Keratinocyte (primary cell): ENCODE results near the gene TRIM52. TPM values are rescaled to one million over a fixed set of nuclear protein-coding genes. Genes with fewer than 3 reads are reported as not detected.
A peak's percentile ranks its signal among the peaks of the same experiment; 100 is the strongest.

Experiments
- DNase-seq: peaks from one replicate; pipeline ENCODE4 v3.0.0-alpha.2; 2011; ENCODE audit warnings: low read depth, missing footprints, low spot score
- FAIRE-seq: peaks from 2 replicates; lab custom pipeline; 2011; peaks lifted over from hg19 to GRCh38; lab: Jason Lieb, UNC
- H2AFZ ChIP-seq: 2 replicates; pipeline ENCODE4 v1.6.0; 2012; ENCODE audit warnings: low read length, control low read depth, inconsistent platforms; ENCODE audit not compliant: control insufficient read depth
- H3K27ac ChIP-seq: 2 replicates; pipeline ENCODE4 v1.5.1; 2011; ENCODE audit warnings: low read length; ENCODE audit not compliant: control insufficient read depth, insufficient read depth
- H3K27me3 ChIP-seq: 3 replicates; pipeline ENCODE4 v1.6.0; 2011; ENCODE audit warnings: low read length; ENCODE audit not compliant: control insufficient read depth, insufficient read depth; ENCODE audit errors: extremely low read depth
- H3K36me3 ChIP-seq, 2 experiments: 2 replicates in 1 of 2; 3 replicates in 1 of 2; pipeline ENCODE4 v1.5.1; 2011; ENCODE audit warnings: low read length in 2 of 2, mild to moderate bottlenecking in 1 of 2; ENCODE audit not compliant: control insufficient read depth in 2 of 2, insufficient read depth in 2 of 2; ENCODE audit errors: extremely low read depth in 1 of 2
- H3K4me1 ChIP-seq: 3 replicates; pipeline ENCODE4 v1.5.1; 2011; ENCODE audit warnings: low read length; ENCODE audit not compliant: control insufficient read depth, insufficient read depth; ENCODE audit errors: extremely low read depth
- H3K4me2 ChIP-seq: 3 replicates; pipeline ENCODE4 v1.6.0; 2011; ENCODE audit warnings: low read depth, low read length; ENCODE audit not compliant: control insufficient read depth, insufficient read depth; ENCODE audit errors: extremely low read depth
- H3K4me3 ChIP-seq, 3 experiments: fragments of 200-600 bp in 1 of 3; sonication (generic) in 1 of 3; 2 replicates in 2 of 3; 3 replicates in 1 of 3; pipeline ENCODE4 v1.5.1; 2011 to 2016; ENCODE audit warnings: low read length in 3 of 3, mild to moderate bottlenecking in 3 of 3, control low read depth in 2 of 3, inconsistent platforms in 1 of 3, low read depth in 1 of 3, mixed read lengths in 1 of 3, mixed run types in 1 of 3, moderate library complexity in 1 of 3; ENCODE audit not compliant: control insufficient read depth in 2 of 3, insufficient read depth in 2 of 3; ENCODE audit errors: extremely low read depth in 1 of 3
- H3K79me2 ChIP-seq: 2 replicates; pipeline ENCODE4 v1.6.0; 2012; ENCODE audit warnings: low read length; ENCODE audit not compliant: control insufficient read depth, insufficient read depth
- H3K9ac ChIP-seq: 3 replicates; pipeline ENCODE4 v1.6.0; 2011; ENCODE audit warnings: low read length; ENCODE audit not compliant: control insufficient read depth, insufficient read depth; ENCODE audit errors: extremely low read depth
- H3K9me1 ChIP-seq: 3 replicates; pipeline ENCODE4 v1.6.0; 2011; ENCODE audit warnings: low read length; ENCODE audit not compliant: control insufficient read depth, insufficient read depth; ENCODE audit errors: extremely low read depth
- H3K9me3 ChIP-seq: 2 replicates; pipeline ENCODE4 v1.5.1; 2012; ENCODE audit warnings: low read depth, low read length; ENCODE audit not compliant: control insufficient read depth
- H4K20me1 ChIP-seq: 3 replicates; pipeline ENCODE4 v1.6.0; 2011; ENCODE audit warnings: low read length; ENCODE audit not compliant: control insufficient read depth, insufficient read depth; ENCODE audit errors: extremely low read depth
- EZH2 ChIP-seq: IDR thresholded peaks from one replicate; pipeline ENCODE4 v1.6.1; 2012; ENCODE audit warnings: inconsistent platforms, mild to moderate bottlenecking, low read length, moderate library complexity
- dilution Hi-C: fragments of 300-500 bp; cut with MboI; formaldehyde crosslinking; loops from one replicate; pipeline ENCODE4 v1.7.0; 2020; ENCODE audit warnings: low sequenced_read_pairs; ENCODE audit not compliant: extremely low pct_ligation_motif_present
- polyA plus RNA-seq, 5 experiments: library from polyadenylated mRNA; depleted of rRNA in 3 of 5; stranded (reverse) in 3 of 5; stranded (forward) in 1 of 5; unstranded in 1 of 5; fragments of >200 nt; gene quantifications; 1 replicate in 1 of 5; 2 replicates in 3 of 5; 3 replicates in 1 of 5; pipeline versions ENCODE4 v1.2.1 to v1.2.3, GENCODE V29; 2011 to 2012; ENCODE audit warnings: missing spikeins in 2 of 5, low read depth in 1 of 5, low replicate concordance in 1 of 5
- TF ChIP-seq, protein P1 (sequence below), 3 experiments: IDR thresholded peaks in 1 of 3; conservative IDR thresholded peaks in 1 of 3; optimal IDR thresholded peaks in 1 of 3; 2 replicates in 2 of 3; 3 replicates in 1 of 3; pipeline versions ENCODE3 to v1.5.1; 2011; ENCODE audit warnings: low read length in 3 of 3, mild to moderate bottlenecking in 3 of 3, moderate library complexity in 2 of 3, control low read depth in 1 of 3, inconsistent platforms in 1 of 3; ENCODE audit not compliant: insufficient read depth in 2 of 3; ENCODE audit errors: extremely low read depth in 1 of 3

TRIM52 gene
- polyA plus RNA-seq, 1 donor (not counting 4 experiments of a cell fraction or from before 2014, with no cell fraction given), result 7.5 TPM

- peak overlapping the region; percentile 78 for H3K4me2 ChIP-seq
- FAIRE-seq (peak; percentile 68), DNase-seq (no peak)
- no peaks in the 10 kb centered on the region for H3K27me3 ChIP-seq
- H3K9me1 ChIP-seq, result no peaks in the 10 kb centered on the region
- H3K9ac ChIP-seq, result peak overlapping the region; percentile 98
- H3K4me1 ChIP-seq, result peaks cover 23% of the 10 kb centered on the region
- H3K9me3 ChIP-seq, result no peaks in the 10 kb centered on the region
- H2AFZ ChIP-seq, result no peak overlapping the region
- dilution Hi-C loops, result no loop called here
- H4K20me1 ChIP-seq, result peaks cover 46% of the 10 kb centered on the region
- peaks cover 69% of the 10 kb centered on the region for H3K79me2 ChIP-seq
- peak overlapping the region; percentile 91 to 98 (median 95) for H3K4me3 ChIP-seq
- TF ChIP-seq, protein P1, sequence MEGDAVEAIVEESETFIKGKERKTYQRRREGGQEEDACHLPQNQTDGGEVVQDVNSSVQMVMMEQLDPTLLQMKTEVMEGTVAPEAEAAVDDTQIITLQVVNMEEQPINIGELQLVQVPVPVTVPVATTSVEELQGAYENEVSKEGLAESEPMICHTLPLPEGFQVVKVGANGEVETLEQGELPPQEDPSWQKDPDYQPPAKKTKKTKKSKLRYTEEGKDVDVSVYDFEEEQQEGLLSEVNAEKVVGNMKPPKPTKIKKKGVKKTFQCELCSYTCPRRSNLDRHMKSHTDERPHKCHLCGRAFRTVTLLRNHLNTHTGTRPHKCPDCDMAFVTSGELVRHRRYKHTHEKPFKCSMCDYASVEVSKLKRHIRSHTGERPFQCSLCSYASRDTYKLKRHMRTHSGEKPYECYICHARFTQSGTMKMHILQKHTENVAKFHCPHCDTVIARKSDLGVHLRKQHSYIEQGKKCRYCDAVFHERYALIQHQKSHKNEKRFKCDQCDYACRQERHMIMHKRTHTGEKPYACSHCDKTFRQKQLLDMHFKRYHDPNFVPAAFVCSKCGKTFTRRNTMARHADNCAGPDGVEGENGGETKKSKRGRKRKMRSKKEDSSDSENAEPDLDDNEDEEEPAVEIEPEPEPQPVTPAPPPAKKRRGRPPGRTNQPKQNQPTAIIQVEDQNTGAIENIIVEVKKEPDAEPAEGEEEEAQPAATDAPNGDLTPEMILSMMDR (optimal IDR thresholded peaks at IDR 0.05 in 1 of 3, IDR thresholded peaks at IDR 0.05 in 1 of 3, conservative IDR thresholded peaks at IDR 0.05 in 1 of 3; ENCODE audit: extremely low read depth in 1 of 3, insufficient read depth in 2 of 3, low read length in 3 of 3), result peak in 1 of 3 experiments; percentile 11
- no peak for TF ChIP-seq EZH2
- peak overlapping the region; percentile 88 for H3K27ac ChIP-seq
- peaks cover 29 to 53% of the 10 kb centered on the region in 2 experiments for H3K36me3 ChIP-seq
Measured at GRCh38 chr5:181241393-181241975, 19.5 kb downstream of the TRIM52 start.

GRCh38 chr5:181239062-181239663 lies 21.8 kb downstream of the TRIM52 start:
- H3K9ac ChIP-seq, result no peak overlapping the region
- H3K4me3 ChIP-seq, result no peak overlapping the region
- H3K4me2 ChIP-seq, result no peak overlapping the region
- H3K9me3 ChIP-seq, result no peaks in the 10 kb centered on the region
- FAIRE-seq, result no peak
- TF ChIP-seq, protein P1 (optimal IDR thresholded peaks at IDR 0.05 in 1 of 3, IDR thresholded peaks at IDR 0.05 in 1 of 3, conservative IDR thresholded peaks at IDR 0.05 in 1 of 3; ENCODE audit: extremely low read depth in 1 of 3, insufficient read depth in 2 of 3, low read length in 3 of 3), result no peak
- no peak for TF ChIP-seq EZH2
- H4K20me1 ChIP-seq, result peaks cover 58% of the 10 kb centered on the region
- no peak overlapping the region for H3K27ac ChIP-seq
- H3K36me3 ChIP-seq, result peaks cover 46 to 73% of the 10 kb centered on the region in 2 experiments
- no peaks in the 10 kb centered on the region for H3K27me3 ChIP-seq
- H3K79me2 ChIP-seq, result peaks cover 62% of the 10 kb centered on the region
- dilution Hi-C loops, result no loop called here
- H3K9me1 ChIP-seq, result no peaks in the 10 kb centered on the region
- H2AFZ ChIP-seq, result no peak overlapping the region
- peaks cover 8% of the 10 kb centered on the region for H3K4me1 ChIP-seq
- no peak for DNase-seq
